CD4-positive, alpha-beta T cell treated with Interleukin-4 for 1 hour (primary cell): Measurements from ENCODE around the gene SETMAR.
A peak's percentile ranks its signal among the peaks of the same experiment; 100 is the strongest.
"Not testable (repeated sequence)": the region's sequence is repeated elsewhere in the genome, so short reads cannot be mapped to it uniquely, and the experiment has no call there.

Experiments used
- DNase-seq, 2 donors: peaks; one replicate each; pipeline ENCODE4 v3.0.0-alpha.2; 2020 to 2022

SETMAR gene

DNA sequence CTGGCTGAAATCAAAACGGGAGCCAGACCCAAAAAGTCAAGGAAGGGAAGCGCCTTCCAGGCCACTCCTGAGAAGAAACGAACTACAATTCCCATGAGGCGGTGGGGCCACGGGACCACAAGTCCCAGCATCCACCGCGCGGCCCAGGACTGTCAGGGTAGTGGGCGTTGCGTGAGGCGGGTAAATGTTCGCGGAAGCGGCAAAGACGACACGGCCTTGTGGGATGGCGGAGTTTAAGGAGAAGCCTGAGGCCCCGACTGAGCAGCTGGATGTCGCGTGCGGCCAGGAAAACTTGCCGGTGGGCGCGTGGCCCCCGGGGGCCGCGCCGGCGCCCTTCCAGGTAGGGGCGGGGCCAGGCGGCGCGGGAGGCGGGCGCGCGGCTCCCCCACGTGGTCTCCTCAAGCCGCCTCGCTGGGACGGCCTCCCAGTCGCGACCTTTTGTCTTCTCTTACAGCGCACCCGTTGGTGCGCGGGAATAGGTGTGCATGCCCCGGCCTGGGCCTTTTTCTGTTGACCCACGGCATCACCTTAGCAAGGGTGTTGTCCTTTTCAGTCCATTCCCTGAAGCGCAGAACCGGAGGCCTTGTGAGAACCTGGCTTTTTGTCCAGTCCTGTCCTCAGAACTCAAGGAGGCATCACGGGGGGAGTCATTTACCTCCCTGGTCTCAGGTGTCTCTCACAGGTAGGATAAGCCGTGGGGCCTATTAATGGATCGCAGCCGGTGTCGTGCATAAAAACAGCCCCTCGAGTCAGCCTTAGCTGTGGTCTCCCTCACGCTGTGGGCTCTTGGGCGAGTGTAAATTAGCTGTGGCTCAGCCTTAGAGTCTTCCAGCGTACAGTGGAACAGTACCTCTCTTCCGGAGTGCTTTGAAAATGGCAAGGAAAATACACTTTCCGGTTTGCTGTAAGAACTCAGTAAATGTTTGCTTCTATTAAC lies at the start of gene SETMAR:
Gene SETMAR, plus strand, starts transcription at position 183 of the 937 bp plus-strand sequence. Its CDS starts 2 bp downstream, at position 185.
- peak; percentile 85 for DNase-seq

DNA sequence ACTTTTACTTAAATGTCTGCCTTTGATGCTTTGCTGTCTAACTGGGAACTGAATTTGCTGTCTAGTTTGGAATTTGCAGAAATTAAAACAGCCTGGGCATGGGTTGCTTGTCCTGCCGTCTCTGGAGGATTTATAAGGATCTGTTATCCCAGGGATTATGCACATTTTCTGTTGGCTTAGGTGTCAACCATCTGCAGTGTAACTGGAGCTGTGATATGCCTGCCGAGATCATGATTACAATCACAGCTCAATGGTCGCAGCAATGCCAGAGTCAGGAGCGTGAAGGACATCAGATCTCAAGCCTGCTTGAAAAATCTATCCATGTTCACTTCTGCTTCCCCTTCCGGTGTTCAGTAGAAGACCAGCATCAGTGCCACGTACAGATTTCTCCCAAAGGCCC lies 41.8 kb upstream of the SETMAR start:
- DNase-seq, result no peak

DNA sequence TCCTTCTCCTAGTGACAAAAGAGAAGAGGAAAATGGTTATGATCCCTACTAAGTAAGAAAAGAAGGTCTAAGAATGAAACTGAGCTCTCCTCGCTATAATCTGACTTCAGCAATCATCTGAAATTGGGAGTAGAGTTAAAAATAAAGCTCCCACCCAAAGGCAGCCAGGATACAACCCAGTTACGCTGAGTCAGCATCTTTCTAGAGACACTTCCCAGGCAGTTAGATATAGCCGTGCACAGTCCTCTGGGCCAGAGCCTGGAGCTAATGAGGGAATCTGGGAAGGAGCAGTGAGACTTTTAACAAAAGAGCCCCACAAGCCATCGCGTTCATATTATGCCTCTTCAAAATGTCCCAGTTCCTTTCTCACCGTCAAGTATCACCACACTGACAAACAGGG lies 39.1 kb upstream of the SETMAR start:
- DNase-seq, result no peak

DNA sequence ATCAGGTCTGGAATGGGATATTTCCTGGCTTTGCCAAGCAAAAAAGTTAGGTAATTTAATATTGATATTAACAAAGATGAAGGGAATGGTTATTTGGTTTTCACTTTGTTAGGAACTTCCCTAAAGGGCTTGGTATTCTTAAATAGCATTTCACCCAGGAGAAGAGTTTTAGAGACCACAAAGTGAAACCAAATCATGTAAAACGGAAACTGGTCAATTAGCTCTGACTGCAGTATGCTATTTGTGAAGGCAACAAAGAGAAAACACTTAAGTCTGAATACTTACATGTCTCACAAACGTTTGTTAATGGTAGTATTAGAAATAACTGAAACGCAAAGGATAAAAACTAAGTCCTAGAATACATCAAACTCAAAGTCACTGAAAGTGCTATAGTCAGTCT lies 32.4 kb upstream of the SETMAR start:
- peak in 1 of 2 donors; percentile 19 for DNase-seq

DNA sequence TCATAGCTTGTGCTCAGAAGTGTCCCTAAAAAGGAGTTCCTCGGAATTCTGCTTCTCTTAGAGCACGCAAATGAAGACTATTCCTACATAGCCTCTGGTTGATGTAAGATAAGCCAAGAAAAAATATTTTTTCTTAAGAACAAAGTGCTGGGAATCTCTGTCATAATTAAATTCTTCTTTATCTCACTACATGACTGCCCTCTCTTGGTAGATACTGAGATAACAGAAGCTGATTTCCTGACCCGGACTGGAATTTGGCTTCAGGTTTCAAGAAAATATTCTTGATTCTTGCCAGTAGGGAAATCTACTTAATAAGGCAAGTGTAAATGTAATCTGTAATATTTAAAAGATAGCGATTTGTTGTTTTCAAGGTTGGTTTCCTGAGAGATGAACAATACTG lies 31.3 kb upstream of the SETMAR start:
- peak in 1 of 2 donors; percentile 14 for DNase-seq

DNA sequence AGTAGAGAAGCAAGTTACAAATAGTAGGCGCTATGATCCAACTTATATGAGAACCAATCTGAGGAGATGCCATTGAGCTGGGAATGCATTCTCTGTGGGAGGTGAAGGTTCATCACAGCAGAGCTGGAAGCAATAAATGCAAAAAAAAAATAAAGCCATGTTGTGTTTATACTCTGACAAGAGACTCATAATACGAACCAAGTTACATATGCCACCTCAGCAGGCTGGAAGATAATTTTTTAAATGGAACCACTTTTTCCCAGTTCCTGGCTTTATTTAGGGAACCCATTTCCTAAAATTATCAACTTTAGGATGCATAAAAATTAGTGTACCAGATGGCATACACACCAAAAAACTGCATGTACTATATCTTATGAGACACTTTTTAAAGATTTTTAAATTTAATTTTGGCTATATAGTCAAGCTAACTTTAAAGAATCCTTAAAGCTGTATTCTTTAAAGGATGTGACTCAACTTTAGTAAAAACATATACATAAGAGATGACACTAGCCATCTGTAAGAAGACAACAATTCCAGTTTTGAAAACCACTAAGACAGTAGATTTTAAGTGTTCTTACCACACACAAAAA lies 23.6 kb upstream of the SETMAR start:
- no peak for DNase-seq

DNA sequence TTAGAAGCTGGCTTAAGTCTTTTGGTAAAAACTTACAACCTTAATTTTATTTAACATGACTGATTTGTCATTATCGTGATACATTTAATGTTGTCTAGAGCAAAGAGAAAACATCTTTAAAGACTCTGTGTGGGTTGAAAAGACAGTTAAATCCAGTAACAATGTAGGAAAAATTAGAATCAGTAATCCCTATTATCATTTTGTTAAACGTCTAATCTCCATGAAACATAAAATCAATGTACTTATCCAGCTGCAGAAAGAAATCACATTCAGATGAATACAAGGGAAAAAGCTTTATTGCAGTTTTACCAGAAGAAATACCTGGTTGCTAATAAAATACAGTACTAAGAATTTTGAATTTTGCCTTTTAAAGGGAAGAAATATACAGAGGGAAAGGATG lies 21.2 kb upstream of the SETMAR start:
- no peak for DNase-seq

DNA sequence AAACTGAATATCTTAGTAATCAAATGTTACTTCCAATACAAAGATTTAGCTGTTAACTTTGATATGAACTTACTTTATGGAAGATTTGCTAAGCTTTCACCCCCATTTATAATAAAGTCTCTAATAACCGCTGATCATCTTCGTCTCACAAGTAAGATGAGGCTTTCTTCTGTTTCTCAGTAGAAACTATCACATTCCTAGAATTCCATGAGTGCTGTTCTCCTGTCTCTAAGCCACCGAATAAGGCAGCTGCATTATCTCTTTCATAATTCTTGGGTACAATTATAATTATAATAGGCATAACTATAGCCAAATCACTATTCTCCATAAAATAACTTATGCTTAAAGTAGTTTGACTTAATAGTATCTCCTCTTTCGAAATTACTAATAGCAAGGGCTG lies 18.3 kb upstream of the SETMAR start:
- no peak for DNase-seq

DNA sequence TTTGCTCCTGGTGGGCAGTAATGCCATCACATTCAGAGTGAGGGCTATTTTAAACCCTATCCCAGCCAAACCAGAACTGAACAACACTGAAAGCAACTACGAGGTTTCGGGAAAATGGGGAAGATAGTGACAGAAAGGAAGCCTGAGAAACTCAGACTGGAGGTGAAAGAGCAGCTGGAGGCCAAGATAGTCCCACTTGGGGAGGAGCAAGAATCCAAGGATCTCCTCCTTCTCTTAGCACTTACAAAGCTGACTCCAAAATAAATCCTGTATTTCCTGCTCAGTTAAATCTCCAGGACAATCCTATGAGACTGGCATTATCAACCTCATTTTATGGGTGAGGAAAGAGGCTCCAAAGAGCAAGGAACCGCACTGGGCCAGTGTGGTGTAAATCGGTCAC lies 14.1 kb upstream of the SETMAR start:
- no peak for DNase-seq

DNA sequence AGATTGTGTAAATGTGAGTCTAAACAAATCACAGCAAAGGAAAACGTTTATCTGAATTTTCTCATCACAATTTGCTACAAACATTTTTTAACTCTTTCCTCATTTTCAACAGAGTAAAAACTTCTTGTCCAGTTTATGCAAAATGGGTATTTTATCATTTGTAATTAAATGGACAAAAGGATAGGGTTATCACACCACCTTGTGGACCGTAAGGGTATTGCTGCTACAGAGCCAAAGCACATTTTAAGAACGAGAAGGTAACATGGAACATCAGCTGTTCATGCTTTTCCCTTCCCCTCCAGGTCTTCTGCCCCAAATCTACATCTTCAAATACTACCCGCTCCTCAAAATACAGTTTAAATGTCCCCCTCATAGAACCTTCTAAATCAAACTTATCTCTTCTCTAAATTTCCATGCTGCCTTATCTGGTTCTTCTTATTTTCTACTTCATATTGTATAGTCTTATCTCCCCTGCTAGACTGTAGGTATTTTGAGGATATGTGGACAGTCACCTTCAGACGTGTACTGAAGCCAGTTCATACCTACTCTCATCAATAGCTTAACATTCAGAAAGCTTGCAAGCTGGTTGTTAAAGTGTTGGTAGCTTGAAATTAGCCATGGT lies 12.8 kb upstream of the SETMAR start:
- peak; percentile 36 to 58 for DNase-seq

DNA sequence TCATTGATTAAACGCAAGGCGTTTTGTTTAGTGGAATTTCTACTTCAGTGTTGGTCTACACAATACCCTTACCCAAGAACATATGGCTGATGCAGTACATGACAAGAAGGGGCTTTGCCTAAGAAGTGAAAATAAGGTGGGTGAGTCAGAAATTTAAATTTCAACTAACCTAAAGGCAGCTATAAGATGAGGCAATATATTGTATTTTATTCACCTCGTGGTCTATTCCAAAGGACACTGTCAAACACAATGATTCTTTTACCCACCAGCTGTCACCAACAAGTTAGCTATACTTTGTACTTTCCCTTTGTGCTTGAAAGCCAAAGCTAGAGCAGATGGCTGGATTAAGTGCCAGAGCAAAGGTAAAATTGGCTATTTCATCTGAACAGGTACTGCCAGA lies 10.9 kb upstream of the SETMAR start:
- no peak for DNase-seq

DNA sequence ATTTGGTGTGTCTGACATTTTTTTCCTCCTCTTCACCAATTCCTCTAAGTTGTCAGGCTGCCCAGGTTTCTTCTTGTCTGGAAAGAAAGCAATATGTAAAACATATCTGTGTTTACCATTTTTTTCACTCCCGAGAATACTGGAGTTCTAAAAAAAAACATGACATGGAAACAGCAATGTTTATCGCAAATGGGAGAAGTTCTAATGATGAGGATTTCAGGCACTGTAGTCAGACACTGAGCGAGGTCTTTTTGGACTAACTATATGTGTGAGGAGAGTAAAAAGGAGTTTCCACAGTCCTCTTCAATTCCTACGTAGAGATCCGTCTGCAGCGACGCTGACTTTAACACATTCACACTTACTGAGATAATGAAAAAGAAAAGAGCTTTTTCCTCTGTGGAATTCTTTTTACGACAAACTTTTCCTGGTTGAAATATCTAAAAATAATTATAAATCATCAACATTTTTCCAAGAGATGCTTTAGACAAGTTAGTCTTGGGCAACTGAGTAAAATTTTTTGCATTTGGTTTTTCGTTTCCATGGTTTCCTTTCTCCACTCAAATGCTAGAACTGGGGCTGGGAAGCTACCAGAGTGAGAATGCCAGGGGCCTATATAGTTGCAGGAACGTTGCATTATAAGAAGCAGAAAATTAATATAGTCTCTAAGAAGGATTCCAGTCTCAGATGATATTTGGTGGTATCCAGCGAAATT lies 8.4 kb upstream of the SETMAR start:
- no peak for DNase-seq

DNA sequence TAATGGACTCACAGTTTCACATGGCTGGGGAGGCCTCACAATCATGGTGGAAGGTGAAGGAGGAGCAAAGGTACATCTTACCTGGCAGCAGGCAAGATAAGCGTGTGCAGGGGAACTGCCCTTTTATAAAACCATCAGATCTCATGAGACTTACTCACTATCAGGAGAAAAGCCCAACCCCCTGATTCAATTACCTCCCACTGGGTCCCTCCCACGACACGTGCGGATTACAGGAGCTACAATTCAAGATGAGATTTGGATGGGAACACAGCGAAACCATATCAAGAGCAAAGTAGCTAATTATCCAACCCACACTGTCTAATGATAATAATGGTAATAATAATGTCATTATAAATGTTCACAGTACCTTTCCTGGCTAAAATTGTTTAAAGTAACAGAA lies 6.7 kb upstream of the SETMAR start:
- DNase-seq, result not testable (repeated sequence)

DNA sequence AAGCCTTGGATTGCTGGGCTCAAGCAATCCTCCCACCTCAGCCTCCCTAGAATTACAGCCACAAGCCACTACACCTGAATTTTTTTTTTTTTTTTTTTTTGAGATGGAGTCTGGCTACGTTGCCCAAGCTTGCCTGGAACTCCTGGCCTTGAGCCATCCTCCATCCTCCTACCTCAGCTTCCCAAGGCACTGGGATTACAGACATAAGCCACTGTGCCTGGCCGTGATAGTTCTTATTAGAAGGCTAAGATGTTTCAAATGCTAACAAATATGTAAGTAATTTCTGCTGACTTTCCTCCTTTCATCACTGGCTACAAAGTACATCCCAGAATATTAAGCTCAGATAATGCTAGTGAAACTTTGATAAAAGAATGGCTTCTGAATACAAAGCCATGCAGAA lies 5.7 kb upstream of the SETMAR start:
- no peak for DNase-seq

DNA sequence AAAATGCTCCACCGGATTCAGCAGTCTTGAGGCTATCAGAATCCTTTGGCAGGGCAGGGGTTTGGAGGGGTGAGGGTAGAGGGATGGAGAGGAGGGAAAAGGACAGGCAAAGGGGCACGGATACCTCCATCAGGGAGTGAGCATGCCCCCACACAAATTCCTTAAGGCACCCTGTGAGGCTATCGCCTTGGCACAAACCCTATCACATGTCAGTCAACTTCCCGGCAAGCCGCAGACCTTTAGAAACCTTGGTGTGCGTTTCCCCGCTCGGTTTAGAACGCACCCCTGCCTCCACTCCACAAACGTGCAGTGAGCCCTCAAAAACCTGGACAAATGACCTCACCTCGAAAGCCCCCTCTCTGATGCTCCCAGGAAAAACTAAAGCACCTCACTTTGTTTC lies 422 bp upstream of the SETMAR start:
- no peak for DNase-seq

DNA sequence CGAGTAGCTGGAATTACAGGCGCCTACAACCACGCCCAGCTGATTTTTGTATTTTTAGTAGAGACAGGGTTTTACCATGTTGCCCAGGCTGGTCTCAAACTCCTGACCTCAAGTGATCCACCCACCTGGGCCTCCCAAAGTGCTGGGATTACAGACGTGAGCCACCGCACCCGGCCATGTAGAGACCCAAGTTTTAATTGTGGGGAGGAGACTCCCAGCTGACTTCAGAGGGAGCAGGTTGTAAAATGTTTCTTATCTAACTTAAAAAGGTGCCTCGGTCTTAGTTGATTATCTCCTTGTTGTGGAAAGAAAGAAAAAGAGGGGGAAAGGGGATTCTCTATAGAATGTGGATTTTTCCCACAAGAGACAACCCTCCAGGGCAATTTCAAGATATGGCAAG lies 2.0 kb downstream of the SETMAR start:
- not testable (repeated sequence) for DNase-seq

DNA sequence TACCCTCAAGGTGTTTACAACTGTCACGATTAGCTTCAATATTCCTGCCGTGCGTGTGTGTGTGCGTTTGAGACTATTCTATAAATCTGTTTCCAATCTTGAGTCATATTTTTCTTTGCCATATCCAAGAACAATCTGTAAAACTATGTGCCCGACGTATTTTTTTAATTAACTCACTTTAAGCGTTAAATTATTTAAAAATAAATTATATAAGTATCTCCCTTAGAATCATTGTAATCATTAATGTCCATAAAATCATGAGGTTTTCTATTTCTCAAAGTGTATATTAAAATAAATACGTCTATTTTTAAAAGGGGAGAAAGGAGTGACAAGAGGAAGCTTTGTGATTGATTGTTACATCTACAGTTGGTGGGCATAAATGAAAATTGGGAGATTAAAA lies 2.9 kb downstream of the SETMAR start:
- DNase-seq, result no peak

DNA sequence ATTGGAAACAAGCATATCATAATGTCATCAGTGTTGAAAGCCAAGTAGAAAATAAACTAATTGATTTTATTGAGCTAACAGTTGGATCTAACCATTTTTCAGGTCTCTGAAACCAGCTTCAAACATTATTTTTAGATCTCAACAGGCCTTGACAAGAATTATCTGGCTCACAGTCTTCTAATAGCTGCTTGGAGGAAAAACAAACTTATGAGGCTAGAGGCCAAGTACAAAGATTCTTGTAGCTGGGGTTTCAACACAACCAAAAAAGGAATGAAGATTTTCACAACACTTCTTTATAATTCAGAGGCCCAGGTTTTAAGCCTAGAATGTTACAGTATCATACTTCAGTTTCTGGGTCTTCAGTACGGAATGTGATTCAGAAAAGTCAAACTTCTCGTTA lies 3.7 kb downstream of the SETMAR start:
- DNase-seq, result no peak

DNA sequence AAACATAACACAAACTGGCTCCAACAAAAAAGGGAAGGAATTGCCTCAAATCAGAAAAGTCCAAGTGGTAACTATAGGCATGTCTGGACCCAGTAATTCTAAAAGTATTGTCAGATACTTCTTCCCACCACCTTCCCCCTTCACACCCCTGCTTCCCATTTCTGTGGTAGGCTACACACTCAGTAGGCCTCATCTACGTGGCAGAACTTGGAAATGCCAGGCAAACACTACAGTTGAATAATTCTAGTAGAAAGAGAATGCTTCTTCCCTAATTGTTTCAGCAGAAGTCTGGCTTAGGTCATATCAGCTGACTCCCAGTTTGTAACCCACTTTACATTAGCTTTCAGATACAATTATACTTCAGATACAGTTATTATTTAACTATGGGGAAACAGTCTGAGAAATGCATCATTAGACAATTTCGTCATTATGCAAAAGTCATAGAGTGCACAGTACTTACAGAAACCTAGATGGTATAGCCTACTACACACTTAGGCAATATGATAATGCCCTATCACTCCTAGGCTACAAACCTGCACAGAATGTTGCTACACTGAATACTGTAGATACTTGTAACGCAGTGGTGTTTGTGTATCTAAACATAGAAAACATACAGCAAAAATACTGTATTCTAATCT lies 6.4 kb downstream of the SETMAR start:
- peak in 1 of 2 donors; percentile 15 for DNase-seq

DNA sequence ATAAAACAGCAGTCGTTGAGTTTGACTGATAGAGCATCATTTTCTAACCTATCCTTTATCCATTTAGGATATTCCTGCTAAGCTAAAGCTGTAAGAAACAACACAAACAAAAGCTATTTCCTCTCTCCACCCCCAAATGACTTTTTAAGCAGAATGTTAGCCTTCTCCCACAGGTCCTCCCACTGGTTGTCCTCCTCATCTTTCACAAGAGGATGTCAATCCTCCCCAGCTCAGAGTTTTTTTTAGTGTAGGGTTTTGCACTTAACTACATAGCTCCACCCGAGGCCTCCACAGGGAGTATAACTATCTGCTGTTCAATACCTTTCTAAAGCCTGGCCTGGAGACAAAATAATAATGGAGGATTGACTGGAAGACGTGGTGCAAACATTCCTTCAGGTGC lies 7.8 kb downstream of the SETMAR start:
- DNase-seq, result no peak

DNA sequence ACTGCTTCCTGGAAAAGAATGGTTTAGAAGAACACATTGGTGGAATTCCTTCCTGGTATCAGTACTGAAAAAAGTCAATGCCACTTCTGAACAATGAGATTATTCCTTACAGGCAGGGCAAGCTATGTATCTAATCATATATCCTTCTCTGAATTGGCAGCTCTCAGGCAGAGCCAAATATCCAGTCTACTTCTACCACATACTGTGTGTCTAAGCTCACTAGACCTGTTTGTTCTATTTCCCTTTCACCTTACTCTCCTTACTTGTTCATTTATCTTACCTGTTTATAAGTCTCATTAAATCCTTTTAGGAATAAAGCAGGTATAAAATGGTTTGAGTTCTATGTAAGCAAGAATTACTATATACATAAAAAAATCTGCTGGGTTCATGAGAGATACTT lies 8.3 kb downstream of the SETMAR start:
- DNase-seq, result no peak

DNA sequence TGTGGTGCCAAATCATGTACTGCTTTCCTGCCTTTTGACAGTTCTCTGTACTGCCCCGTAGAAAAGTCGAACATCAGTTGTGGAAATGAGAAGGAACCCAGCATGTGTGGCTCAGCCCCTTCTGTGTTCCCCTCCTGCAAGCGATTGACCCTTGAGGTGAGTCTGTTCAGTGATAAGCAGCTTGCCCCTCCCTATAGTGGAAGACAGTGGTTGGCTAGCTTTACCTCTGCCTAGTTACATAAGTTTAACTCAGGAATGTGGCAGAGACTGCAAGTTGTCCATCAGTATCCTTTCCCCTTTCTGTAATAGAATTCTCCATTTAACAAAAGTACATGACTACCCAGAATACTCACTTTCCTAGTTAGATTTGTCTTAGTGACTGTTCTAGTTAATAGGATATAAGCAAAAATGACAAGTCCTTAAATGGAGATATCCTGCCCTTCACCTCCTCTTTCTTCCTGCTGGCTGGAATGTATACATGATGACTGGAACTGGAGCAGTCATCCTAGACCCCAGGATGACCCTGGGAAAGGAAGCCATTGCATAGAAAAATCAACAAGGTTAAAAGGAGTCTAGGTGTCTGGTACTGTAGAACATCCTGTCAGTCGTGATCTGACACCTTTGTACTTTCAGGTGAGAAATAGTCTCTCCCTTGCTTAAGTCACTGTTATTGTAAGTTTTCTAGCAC lies 10.6 kb downstream of the SETMAR start:
- no peak for DNase-seq
